A549 (cell line): ENCODE data around the gene DPPA2.

Experiments
- KDM1A ChIP-seq: fragments of 200-600 bp; sonication (generic); IDR thresholded peaks from 2 replicates; pipeline ENCODE4 v1.6.1; 2016; ENCODE audit warnings: low read depth, mild to moderate bottlenecking
- MAFK ChIP-seq: fragments of 450-650 bp; IDR thresholded peaks from 2 replicates; pipeline ENCODE4 v1.6.1; 2014; ENCODE audit not compliant: partially characterized antibody
- POLR2A ChIP-seq: IDR thresholded peaks from 2 replicates; pipeline ENCODE4 v1.6.1; 2012; ENCODE audit warnings: mild to moderate bottlenecking, low read length
- TF ChIP-seq, protein P1 (sequence below): fragments of >200 bp; sonication (Bioruptor Twin); formaldehyde crosslinking; IDR thresholded peaks from 3 replicates; pipeline ENCODE4 v1.5.1; 2016

DNA sequence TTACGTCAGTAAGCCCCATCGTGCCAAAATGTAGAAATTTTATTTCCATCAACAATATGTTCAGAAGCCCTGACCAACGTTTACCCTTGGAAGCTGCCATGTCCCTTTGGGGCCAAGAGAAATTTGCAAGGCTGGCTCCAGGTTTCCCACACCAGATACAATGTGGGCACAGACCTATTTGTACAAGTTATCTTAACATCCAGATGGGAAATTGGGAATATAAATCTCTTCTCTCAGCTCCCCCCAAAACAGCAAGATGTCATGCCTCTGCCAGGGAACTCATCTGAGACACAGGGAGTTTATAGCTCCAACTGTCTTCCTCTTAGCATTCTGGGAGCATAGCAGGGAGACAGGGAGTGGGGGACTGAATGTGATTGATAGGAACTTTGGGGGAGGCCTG is 9.3 kb upstream of the DPPA2 start:
- no peak for TF ChIP-seq MAFK
- TF ChIP-seq, protein P1, sequence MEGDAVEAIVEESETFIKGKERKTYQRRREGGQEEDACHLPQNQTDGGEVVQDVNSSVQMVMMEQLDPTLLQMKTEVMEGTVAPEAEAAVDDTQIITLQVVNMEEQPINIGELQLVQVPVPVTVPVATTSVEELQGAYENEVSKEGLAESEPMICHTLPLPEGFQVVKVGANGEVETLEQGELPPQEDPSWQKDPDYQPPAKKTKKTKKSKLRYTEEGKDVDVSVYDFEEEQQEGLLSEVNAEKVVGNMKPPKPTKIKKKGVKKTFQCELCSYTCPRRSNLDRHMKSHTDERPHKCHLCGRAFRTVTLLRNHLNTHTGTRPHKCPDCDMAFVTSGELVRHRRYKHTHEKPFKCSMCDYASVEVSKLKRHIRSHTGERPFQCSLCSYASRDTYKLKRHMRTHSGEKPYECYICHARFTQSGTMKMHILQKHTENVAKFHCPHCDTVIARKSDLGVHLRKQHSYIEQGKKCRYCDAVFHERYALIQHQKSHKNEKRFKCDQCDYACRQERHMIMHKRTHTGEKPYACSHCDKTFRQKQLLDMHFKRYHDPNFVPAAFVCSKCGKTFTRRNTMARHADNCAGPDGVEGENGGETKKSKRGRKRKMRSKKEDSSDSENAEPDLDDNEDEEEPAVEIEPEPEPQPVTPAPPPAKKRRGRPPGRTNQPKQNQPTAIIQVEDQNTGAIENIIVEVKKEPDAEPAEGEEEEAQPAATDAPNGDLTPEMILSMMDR, result no peak
- no peak for TF ChIP-seq KDM1A
- TF ChIP-seq POLR2A, result no peak
